ENCODE results near the gene NOL7. TPM values are rescaled to one million over a fixed set of nuclear protein-coding genes. Genes with fewer than 3 reads are reported as not detected.
A peak's percentile ranks its signal among the peaks of the same experiment; 100 is the strongest.

The NOL7 gene
- total and polyA plus RNA-seq, 2 of the 13 experiments (the other 11 are each of a cell fraction or from before 2014, with no cell fraction given): 37.8 to 186 TPM

DNA sequence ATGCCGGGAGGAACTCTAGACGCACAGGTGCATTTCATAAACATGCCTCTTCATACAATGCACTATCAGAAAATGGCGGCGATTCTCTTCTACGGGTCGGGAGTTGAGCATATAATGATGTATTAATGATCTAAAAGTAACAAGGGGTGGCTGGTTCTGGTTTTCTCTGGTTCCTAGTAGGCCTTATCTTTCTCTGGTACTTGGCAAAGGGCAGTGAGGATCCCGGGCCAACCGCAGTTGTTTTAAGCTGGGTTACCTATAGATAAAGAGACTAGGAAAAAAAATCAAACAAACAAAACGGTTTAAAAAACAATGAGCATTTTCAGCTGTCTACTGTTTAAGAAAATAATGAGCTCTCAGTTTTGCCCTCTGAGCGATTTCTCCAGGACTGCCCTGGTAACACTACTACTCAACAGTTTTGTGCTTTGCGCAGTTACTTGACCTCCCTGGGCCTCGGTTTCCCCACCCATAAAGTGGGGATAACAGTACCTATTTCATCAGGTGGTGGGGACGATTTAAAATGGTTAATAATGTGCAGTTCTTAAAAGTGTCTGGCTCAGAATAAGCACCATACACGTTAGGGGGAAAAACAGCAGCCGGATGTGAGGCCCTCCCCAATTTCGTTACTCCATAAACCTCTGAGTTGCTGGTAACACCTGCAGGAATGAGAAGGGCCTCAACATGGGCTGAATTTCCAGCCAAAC lies 42.0 kb upstream of the NOL7 start (continued):
- TF ChIP-seq, protein P1, sequence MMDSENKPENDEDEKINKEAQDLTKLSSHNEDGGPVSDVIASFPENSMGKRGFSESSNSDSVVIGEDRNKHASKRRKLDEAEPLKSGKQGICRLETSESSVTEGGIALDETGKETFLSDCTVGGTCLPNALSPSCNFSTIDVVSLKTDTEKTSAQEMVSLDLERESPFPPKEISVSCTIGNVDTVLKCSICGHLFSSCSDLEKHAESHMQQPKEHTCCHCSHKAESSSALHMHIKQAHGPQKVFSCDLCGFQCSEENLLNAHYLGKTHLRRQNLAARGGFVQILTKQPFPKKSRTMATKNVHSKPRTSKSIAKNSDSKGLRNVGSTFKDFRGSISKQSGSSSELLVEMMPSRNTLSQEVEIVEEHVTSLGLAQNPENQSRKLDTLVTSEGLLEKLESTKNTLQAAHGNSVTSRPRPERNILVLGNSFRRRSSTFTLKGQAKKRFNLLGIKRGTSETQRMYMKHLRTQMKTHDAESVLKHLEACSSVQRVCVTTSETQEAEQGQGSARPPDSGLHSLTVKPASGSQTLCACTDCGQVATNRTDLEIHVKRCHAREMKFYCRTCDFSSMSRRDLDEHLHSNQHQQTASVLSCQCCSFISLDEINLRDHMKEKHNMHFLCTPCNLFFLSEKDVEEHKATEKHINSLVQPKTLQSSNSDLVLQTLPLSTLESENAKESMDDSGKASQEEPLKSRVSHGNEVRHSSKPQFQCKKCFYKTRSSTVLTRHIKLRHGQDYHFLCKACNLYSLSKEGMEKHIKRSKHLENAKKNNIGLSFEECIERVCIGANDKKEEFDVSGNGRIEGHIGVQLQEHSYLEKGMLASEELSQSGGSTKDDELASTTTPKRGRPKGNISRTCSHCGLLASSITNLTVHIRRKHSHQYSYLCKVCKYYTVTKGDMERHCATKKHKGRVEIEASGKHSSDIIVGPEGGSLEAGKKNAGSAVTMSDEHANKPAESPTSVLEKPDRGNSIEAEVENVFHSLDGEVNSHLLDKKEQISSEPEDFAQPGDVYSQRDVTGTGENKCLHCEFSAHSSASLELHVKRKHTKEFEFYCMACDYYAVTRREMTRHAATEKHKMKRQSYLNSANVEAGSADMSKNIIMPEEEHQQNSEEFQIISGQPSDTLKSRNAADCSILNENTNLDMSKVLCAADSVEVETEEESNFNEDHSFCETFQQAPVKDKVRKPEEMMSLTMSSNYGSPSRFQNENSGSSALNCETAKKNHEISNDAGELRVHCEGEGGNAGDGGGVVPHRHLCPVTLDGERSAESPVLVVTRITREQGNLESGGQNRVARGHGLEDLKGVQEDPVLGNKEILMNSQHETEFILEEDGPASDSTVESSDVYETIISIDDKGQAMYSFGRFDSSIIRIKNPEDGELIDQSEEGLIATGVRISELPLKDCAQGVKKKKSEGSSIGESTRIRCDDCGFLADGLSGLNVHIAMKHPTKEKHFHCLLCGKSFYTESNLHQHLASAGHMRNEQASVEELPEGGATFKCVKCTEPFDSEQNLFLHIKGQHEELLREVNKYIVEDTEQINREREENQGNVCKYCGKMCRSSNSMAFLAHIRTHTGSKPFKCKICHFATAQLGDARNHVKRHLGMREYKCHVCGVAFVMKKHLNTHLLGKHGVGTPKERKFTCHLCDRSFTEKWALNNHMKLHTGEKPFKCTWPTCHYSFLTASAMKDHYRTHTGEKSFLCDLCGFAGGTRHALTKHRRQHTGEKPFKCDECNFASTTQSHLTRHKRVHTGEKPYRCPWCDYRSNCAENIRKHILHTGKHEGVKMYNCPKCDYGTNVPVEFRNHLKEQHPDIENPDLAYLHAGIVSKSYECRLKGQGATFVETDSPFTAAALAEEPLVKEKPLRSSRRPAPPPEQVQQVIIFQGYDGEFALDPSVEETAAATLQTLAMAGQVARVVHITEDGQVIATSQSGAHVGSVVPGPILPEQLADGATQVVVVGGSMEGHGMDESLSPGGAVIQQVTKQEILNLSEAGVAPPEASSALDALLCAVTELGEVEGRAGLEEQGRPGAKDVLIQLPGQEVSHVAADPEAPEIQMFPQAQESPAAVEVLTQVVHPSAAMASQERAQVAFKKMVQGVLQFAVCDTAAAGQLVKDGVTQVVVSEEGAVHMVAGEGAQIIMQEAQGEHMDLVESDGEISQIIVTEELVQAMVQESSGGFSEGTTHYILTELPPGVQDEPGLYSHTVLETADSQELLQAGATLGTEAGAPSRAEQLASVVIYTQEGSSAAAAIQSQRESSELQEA (CRISPR knock-in tag; IDR thresholded peaks at IDR 0.05; ENCODE audit: not compliant biosample characterization): peak; percentile 6
- TF ChIP-seq ZNF260 (CRISPR knock-in tag; IDR thresholded peaks at IDR 0.05; ENCODE audit: borderline replicate concordance, low read depth) (no peak), JDP2 (CRISPR knock-in tag; IDR thresholded peaks at IDR 0.05; ENCODE audit: borderline replicate concordance) (no peak)
